Activated naive CD4-positive, alpha-beta T cell treated with anti-CD3 and anti-CD28 coated beads, Interleukin-2, amount 50 U/mL, for 16 hours (primary cell): Measurements from ENCODE around the gene ROR1.

Source experiments
- DNase-seq: peaks from one replicate; pipeline ENCODE4 v3.0.0-alpha.2; 2020

Gene ROR1

DNA sequence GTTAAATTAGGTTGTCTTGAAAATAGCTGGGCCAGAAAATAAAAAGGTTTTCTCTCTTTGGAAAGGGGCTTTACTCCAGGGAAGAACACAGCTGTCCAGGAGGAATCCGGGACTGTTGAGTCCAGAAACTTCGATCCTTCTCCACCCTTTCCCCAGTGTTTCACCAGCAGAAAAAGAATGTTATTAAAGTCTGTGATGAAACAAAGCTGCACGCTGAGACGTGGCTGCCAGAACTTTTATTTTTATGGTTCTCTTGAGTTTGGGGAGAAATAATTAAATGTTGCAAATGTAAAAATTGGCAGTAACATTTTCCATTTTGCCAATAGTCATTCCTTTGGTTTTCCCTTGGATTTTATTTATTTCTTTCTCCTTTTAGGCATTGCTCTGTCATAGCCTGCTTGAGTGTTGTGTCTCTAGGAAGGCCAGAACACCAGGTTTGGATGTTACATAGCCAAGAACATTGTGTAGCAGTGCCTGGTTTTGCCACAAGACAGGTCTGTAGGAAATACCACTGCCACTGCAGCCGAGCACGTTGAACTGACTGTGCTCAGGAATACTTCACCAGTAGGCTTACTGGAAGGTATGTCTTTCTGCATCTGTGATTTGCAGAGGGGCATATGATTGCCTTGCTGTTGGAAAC, 87.4 kb downstream of the ROR1 start:
- no peak for DNase-seq

DNA sequence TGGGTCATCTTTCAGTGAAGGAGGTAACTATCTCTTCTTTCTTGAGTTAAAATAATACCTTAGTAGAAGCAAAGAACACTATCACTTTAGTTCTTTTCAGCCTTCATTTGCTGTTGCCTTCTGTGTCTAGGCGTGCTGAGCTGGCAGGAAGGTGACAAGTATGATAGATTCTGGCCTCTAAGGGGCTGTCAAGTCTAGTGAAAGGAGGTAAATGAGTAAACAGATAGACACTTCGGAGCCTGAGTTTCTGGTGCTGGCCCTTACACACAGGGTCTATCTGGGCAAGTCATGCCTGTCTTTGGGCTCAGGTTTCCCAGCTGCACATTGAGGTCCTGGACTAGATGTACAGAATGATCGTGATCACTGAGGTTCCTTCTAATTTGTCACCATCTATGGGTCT, 89.3 kb downstream of the ROR1 start:
- DNase-seq = no peak

DNA sequence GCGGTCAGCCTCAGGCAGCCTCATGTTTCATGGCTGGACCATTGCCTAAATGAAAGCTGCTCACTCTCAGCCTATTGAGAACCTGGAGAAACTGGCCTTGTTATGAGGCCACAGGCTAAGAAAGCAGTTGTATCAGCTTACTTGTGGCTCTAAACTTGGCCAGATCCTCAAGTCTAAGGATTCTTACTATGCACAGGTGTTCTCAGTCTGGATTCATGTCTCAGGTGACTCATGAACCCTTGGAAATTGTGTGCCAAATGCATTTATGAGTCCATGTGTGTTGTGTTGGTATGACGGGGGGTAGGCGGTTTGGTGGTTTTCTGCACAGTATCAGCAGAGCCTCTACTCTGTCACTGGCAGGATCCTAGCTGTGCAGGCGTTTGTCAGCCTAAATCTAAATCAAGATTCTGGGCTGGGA, 90.4 kb downstream of the ROR1 start:
- no peak for DNase-seq

DNA sequence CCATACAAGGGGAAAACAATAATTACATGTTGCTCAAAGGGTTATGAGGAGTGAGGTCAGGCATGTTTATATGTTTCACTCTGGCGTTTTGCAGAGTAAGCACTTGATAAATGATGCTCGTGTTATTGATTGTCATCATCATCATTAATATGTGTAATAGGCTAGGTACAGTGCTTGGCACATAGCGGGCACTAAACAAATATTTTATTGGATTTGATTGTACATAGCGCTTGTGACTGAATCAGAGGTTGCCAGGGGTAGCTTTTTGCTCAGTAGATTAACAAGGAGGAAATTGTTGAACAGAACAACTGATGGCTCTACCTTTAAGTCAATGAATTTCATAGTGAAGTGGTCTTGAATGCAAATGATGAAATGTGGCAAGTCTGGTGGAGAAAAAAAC, 91.7 kb downstream of the ROR1 start:
- DNase-seq = no peak

DNA sequence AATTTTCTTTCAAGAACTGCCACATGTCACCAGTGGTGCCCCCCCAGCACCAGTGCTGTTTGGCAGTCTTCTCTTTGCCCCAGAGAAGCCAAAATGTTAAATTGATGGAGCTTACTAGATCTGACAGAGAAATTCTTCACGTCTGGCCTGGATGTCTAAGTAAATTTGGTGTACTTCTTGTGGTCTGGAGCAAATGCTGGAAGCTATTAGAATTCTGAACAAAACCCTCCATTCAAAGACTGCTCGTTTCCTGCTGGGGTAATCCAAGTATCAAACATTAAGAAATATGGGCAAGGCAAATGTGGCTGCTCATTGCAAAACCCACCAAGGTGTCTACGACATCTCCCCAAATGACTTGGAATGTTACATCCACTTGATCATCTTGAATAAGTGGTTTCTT, 92.3 kb downstream of the ROR1 start:
- no peak for DNase-seq

DNA sequence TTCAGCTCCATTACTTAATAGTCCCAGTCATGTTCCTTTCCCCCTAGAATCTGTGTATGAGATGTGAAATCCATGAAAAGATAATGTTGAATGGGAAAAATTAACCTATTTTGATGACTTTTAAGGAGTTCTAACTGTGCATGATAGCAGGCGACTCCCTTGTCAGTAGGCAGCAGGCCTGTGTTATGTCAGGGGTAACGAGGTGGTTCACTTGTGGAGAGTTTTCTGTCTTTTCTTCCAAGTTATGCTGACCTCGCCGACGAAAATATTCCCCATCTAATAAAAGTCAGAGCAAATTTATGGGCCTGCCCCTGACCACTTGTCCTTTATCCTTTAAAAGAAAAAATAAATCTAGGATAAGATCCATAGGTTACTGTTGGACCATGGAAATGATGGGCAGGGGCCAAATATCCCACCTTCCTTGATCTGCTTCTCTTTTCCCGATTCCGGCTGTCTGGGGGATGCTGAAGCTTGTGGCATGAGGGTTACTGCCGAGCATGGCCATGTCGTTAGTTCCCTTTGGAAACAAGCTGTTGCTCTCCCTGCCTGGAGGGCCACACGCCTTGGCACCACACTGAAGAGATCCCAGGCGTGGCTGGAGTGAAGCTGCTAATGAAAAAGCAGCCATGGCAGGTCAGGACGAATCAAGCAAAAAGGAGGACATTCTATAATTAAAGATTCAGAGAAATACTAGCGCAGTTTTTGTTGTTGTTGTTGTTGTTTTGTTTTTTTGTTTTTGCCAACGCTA, 93.8 kb downstream of the ROR1 start:
- DNase-seq = no peak

DNA sequence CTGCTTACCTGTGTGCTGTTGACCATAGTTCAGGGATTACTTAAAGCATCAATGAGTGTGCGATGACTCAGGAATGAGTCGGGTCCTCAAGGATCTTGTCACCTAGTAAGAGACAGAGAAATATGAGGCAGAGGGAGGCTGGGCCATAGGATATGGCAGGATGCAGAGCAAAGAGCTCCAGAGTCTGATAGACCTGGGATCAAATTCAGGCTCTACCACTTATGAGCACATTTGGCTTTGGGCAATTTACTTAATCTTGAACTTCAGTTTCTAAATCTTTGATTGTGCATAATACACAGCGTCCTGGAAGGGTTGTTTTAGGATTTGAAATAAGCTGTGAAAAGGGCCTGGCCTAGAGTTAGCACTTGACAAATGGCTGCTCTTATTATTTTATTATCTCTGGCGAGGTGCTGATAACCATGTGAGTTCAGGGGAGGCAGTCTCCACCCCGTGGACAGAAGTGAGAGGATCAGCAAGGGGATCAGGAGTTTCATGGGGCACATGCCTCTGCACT, 94.5 kb downstream of the ROR1 start:
- no peak for DNase-seq

DNA sequence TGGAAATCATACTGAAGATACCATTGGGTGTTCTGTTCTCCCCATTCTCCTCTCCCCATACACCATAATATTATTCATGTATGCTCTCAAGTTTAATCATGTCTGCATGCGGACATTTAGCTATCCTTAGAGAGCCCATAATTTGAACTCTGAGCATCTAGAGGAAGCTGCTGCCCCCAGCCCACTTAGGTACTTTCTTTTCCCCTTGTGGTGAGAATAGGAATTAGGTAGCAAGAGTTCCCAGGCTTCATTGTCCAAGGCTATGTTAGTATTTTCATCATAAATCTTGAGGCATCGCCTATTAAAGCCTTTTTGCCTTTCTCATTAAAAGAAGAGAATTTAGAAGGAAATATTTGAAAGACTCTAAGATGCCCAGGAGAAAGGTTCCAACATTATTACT, 96.3 kb downstream of the ROR1 start:
- DNase-seq = no peak

DNA sequence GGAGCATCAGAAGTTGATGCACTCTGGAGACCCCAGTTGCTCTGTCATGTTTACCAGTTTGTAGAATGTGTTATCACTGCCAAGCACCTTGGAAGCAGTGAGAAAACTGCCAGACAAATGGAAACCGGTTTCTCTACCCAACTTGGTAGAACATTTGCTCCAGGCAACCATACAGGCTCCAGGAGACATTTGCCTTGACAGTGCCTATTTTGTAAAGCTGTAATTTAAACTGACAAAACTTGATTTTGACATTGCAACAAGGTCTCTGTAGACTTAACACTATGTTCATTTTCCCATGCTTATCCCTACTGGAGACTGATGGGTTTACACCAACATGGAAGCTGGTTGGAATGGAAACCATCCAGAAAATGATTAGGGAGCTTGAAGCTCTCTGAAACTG, 97.6 kb downstream of the ROR1 start:
- DNase-seq = no peak

DNA sequence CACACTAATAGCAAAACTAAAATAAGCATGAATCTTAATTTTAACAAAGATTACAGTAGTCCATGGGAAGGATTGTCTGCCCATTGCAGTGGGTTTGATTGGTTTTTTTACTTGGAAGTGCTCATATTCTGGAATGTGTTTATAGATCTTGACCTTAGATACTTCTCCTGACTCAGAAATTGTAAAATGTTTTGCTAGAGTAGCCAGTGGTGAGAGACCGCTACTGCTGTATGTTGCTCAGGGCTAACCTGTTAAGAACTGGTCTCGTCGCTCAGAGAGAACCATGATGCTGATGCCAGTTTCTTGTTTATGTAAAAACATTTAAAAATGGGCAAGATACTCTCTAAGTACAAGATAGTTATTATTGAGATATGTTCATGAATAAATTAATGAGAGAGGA, 99.9 kb downstream of the ROR1 start:
- no peak for DNase-seq

DNA sequence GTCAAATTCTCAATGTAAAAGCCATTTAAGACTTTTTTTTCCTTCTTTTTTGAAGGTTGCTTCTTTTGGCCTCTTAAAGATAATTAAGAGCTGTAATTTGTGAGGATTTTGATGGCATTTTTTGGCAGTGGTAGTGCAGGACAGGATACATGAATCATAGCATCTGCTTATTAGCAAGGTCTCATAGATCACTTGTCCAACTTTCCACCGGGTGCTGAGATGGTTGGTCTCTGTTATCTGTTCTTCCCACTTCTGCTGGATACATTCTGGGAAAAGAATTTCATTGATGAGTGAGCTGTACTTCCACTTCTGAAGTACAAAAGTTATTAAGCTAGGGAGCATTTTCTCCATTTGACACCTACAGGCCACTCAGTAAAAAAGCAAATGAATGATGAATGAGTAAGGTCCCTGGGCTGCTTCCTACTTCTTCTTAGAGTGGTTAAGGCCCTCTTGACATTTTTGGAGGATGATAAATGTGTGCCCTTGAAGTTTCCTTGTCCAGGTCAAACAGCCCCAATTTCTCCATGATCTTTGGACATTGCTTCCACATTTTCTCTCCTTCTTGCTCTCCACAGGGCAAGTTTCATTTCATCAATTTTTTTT, 100.6 kb downstream of the ROR1 start:
- no peak for DNase-seq

DNA sequence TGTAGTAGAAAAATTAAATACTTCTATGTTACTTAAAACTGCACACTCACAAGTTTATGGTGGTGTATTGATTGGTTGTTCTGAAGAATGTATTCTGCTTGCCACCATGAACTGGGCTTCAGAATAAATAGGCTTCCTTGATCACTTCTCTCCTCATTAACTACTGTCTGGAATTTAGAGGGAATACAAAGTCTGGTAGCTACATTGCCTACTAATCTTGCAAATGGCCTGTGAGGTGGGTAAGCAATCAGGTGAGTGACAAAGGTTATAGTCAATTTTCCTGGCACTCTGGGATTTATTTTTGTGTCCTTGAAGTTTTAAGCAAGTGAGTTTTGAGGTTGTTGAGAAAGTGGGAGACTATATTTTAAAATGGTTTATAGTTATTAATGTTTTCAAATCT, 101.8 kb downstream of the ROR1 start:
- no peak for DNase-seq

DNA sequence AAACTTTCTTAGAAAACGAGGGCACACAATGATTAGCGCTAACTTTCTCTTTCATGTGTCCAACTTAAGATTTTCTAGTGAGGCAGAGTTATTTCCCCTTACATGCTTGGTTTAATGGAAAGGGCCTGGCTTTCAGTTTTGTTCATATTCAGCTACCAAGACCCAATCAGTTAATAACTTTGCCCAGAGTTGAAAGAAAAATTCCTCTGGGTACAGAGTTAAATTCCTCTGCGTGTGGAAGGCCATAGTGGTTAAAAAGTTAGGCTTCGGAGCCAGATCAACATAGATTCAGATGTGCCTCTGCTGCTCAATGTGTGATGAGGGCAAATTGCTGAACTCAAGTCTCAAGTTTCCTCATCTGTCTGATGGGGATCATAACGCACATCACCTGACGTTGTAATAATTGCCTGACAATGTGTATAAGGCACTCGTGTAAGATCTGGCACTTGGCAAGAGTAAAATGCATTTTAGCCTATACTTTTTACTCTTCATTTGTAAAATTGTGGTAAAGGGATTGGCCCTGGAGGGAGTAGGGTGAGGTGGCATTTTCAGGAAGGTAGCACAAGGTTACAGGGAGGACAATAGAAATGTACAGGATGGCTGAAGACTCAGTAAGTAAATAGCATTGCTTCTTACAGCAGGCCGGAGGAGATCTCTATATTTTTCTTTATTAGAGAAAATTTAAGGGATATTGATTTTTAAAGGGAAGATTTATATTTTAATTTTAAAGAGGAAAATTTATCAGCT, 103.4 kb downstream of the ROR1 start:
- no peak for DNase-seq

DNA sequence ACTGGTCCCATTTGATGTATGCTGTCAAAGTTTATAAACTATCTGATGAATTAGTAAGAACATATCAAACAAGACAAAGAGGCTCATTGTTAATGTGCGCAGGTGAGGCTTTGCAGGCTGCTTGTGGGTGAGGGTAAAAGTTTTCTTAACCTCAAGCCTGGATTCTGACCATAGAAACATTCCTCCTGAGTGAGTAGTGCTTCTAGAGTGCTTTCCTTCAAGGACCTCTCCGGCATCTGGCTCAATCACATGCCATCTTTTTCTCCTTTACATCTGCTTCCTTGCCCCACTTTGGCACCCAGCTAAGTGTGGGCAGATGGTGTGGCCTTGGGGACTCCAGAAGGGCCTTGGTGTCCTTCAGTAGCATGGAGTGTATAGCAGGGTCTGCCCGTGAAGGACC, 104.0 kb downstream of the ROR1 start:
- no peak for DNase-seq

DNA sequence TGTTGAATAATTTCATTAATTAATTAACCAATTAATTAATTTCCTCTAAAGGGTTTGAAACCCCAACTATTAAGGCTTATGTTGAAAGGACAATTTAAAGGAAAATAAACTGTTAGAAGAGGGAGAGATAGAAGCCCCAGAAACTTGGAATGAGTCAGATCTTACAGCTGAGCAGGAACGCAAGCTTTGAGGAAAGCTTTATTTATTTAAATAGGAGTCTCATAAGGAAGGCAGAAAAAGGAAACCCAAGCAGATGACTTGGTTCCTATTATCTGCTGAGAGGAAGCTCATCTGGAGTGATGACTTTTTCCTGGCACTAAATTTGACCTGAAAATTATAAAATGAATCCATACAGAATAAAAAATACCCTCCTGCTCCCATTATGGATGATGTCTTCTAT, 105.1 kb downstream of the ROR1 start:
- no peak for DNase-seq

DNA sequence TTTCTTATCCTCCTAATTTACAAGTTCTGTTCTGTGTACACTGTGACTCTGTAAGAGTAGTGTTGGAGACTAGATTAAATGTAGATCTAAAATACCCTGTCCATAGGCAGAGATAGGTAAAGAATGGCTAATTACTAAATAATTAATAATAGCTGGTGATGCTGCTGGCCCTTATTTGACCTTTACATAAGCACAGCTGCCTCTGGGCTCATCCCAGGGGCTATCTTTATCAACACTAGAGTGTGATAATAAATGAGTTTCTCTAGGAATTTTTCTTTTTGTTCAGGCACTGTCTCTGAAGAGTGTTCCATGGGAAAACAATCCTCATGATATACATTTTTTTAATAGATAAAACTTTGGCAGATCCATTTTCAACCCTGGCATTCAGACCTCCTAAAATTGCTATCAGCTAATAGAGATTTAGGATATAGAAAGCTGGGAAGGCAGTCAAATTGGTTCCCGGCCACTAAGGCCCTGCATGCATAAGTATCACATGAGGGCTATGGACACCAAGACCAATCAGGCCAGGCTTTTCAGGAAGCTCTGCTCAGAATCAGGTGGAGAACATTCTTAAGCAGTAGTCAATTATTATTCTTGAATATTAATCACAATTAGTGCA, 107.2 kb downstream of the ROR1 start:
- no peak for DNase-seq

DNA sequence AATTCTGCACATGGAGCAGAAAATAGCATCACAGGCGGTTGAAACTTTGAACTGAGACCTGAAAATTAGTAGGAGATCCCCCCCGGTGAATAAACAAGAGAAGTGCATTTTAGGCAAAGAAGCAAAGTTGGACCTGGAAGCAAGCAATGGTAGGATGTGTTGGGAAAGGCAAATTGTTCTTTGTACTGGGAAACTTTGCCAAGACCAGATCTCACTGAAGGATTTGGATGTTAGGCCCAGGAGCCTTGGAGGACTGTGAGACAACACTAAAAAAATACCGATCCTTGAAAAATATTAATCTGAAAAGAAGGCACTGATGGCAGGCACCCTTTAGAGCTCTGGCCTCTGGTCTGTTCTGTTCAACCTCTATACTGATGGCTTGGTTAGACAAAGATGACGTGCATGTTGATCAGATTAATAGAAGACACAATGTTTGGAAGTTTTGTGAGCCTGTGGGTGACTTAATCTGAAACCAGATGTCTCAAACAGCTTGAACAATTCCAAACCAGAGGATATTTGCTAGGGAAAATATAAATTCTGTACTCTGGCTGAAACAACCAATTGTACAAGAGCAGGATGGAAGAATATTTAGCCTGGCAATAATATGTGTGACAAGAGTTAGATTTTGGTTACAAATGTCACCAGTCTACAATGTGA, 108.4 kb downstream of the ROR1 start:
- DNase-seq = no peak

DNA sequence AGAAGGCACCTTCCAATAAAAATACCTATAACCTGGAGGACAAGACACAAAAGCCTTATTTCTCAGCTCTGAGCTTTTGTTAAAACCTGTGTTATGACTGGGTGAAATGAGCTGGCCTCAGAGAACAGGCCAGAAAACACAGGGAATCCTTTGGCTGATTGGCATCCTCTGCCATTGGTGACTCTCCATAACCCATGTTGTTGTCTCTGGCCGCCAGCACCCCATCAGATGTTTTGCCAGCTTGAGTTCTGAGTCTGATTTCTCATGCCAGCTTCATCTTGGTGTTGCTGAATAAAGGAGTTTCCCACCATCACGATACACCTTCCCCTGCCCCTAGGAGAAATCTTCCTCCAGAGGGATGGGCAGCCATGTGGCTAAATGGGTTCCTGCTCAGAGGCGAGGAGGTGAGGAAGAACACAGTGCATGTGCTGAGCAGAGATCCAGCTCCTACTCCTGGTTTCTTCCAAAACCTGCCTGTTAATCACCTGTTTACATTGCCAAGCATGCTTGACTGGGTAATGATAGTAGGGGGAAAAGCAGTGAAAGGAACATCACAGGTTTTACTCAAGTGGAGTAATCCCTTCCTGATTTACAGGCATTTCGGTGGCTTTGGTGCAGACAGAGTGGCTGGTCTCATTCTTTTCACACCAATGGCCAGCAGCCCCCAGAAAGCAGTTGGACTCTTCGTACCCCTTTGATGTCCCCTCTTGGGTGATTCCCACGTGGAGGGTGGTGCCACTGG, 109.8 kb downstream of the ROR1 start:
- DNase-seq = no peak

DNA sequence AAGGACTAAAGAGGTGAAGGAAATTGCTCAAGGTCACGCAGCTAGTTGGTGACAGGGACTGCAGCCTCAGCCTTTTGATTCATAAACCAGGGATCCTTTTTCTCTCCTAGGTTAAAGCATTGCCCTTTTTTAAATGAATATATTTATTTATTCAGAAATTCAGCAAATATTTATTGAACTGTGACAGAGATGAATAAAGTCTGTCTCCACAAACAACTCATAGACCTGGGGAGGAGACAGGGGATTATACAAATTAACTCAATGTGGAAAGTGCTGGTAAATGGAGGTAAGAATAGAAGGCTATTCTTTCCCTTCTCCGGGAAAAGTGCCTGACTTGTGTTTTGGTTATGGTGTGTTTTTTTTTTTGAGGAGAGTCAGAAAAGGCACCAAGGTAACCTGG, 110.7 kb downstream of the ROR1 start:
- no peak for DNase-seq

DNA sequence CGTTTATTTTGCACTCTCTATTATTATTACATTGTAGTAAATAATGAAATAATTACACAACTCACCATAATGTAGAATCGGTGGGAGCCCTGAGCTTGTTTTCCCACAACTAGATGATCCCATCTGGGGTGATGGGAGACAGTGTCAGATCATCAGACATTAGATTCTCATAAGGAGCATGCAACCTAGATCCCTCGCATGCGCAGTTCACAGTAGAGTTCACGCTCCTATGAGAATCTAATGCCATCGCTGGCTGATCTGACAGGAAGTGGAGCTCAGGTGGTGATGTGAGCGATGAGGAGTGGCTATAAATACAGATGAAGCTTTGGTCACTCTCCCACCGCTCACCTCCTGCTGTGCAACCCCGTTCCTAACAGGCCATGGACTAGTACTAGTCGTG, 112.1 kb downstream of the ROR1 start:
- DNase-seq = no peak

DNA sequence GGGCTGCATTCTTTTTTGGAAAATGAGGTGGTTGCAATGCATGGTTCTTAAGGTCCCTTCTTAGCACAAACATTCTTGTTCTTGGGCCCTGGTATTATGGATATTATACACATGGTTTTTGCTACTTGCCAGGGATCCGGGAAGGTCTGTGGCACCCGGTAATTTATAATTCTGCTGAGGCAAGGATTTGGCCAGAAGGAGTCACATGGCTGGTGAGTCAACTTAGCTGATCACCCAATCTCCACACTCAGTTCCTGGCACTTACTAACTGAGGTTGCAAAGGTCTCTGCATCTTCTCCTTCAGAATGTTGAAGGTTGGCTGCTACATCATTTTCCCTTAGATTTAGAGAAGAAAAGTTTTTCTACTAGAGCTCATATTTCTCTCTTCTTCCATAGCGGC, 112.5 kb downstream of the ROR1 start:
- no peak for DNase-seq

DNA sequence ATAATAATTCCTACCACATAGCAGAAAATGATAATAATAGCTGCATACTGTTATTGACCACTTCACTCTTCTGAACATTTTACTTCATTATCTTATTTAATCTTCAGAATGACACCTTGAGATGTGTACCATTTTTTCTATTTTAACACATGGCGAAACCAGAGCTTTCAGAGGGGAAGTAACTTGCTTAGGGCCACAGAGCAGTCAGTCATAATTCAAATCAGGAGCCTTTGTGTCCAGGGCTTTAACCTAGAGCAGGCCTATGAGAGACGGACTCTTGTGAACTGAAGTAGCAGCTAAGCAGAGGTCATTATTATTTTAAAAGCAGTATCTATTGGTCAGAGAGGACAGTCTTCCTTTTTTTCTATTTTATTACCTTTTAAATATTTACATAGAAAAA, 114.0 kb downstream of the ROR1 start:
- no peak for DNase-seq
